Ishikawa (cell line): ENCODE results near the gene ACY1.

Experiments used
- CEBPB ChIP-seq: IDR thresholded peaks from 2 replicates; pipeline ENCODE4 v1.6.1; 2012
- CREB1 ChIP-seq: IDR thresholded peaks from 2 replicates; pipeline ENCODE4 v1.6.1; 2012; ENCODE audit warnings: low read depth
- EGR1 ChIP-seq: IDR thresholded peaks from 2 replicates; pipeline ENCODE4 v1.6.1; 2012
- EP300 ChIP-seq: IDR thresholded peaks from 2 replicates; pipeline ENCODE4 v1.6.1; 2012; ENCODE audit warnings: borderline replicate concordance
- FOXM1 ChIP-seq: IDR thresholded peaks from 2 replicates; pipeline ENCODE4 v1.6.1; 2012; ENCODE audit warnings: low read depth, borderline replicate concordance
- NFIC ChIP-seq: IDR thresholded peaks from 2 replicates; pipeline ENCODE4 v1.6.1; 2012
- RAD21 ChIP-seq: IDR thresholded peaks from 2 replicates; pipeline ENCODE4 v1.6.1; 2012; ENCODE audit warnings: low read depth
- TAF1 ChIP-seq: IDR thresholded peaks from 2 replicates; pipeline ENCODE4 v1.6.1; 2012; ENCODE audit warnings: low read depth, mild to moderate bottlenecking
- TCF12 ChIP-seq: IDR thresholded peaks from 2 replicates; pipeline ENCODE4 v1.6.1; 2012; ENCODE audit warnings: low read depth
- TEAD4 ChIP-seq: IDR thresholded peaks from 2 replicates; pipeline ENCODE4 v1.6.1; 2012
- YY1 ChIP-seq: IDR thresholded peaks from 2 replicates; pipeline ENCODE4 v1.6.1; 2012; ENCODE audit warnings: low read depth
- ZBTB7A ChIP-seq: IDR thresholded peaks from 2 replicates; pipeline ENCODE4 v1.6.1; 2012; ENCODE audit warnings: low read depth
- TF ChIP-seq, protein P1 (sequence below): IDR thresholded peaks from 2 replicates; pipeline ENCODE4 v1.6.1; 2012; ENCODE audit warnings: low read depth, mild to moderate bottlenecking
- TF ChIP-seq, protein P2 (sequence below): IDR thresholded peaks from 2 replicates; pipeline ENCODE4 v1.6.1; 2012
- TF ChIP-seq, protein P3 (sequence below): IDR thresholded peaks from 2 replicates; pipeline ENCODE4 v1.6.1; 2012

ACY1 gene

DNA sequence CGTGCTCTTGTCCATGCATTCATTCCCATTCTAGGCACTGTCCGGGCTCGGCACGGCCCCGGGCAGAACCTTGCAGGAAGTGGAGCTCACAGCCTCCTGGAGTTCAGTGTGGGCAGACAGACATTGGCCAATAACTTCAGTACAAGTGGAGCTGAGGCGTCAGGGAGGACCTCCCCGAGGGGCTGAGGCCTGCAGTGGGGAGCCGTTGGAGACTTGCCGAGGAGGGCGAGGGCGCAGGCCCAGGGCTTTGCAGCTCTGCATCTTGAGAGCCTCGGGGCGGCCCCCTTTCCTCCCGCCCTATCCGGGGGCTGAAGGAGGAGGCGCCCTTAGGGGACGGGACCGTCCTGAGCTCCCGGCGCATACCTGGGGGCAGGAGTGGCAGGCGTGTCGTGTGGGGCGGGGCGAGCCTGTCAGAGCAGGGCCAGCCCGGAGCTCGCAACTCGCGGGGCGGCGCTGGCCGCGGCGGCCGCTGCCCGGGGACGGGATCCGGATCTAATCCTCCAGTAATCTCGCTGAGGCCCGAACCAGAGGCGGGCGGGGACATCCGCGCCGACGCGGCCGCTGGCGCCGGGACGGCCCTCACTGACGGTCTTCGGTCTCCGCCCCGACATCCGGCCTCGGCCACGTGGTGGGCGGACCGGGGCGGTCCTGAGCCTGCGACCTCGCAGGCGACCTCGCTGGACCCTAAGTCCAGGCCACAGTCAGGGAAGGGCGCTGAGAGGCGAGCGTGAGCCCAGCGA lies at the start of gene ACY1:
TSS of gene ACY1 (plus strand) at position 698 of the 740 bp plus-strand sequence. CDS start 530 bp downstream, outside the sequence.
- peak; percentile 59; the same call in 1 of the 2 replicates for TF ChIP-seq TEAD4
- TF ChIP-seq, protein P1, sequence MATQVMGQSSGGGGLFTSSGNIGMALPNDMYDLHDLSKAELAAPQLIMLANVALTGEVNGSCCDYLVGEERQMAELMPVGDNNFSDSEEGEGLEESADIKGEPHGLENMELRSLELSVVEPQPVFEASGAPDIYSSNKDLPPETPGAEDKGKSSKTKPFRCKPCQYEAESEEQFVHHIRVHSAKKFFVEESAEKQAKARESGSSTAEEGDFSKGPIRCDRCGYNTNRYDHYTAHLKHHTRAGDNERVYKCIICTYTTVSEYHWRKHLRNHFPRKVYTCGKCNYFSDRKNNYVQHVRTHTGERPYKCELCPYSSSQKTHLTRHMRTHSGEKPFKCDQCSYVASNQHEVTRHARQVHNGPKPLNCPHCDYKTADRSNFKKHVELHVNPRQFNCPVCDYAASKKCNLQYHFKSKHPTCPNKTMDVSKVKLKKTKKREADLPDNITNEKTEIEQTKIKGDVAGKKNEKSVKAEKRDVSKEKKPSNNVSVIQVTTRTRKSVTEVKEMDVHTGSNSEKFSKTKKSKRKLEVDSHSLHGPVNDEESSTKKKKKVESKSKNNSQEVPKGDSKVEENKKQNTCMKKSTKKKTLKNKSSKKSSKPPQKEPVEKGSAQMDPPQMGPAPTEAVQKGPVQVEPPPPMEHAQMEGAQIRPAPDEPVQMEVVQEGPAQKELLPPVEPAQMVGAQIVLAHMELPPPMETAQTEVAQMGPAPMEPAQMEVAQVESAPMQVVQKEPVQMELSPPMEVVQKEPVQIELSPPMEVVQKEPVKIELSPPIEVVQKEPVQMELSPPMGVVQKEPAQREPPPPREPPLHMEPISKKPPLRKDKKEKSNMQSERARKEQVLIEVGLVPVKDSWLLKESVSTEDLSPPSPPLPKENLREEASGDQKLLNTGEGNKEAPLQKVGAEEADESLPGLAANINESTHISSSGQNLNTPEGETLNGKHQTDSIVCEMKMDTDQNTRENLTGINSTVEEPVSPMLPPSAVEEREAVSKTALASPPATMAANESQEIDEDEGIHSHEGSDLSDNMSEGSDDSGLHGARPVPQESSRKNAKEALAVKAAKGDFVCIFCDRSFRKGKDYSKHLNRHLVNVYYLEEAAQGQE: no peak
- TF ChIP-seq CREB1: peak; percentile 36; the same call in 1 of the 2 replicates
- 0 out of 2 replicates have a peak, but pooled peaks have one; percentile 14 for TF ChIP-seq NFIC
- TF ChIP-seq, protein P2, sequence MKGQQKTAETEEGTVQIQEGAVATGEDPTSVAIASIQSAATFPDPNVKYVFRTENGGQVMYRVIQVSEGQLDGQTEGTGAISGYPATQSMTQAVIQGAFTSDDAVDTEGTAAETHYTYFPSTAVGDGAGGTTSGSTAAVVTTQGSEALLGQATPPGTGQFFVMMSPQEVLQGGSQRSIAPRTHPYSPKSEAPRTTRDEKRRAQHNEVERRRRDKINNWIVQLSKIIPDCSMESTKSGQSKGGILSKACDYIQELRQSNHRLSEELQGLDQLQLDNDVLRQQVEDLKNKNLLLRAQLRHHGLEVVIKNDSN: peak; percentile 92
- TF ChIP-seq, protein P3, sequence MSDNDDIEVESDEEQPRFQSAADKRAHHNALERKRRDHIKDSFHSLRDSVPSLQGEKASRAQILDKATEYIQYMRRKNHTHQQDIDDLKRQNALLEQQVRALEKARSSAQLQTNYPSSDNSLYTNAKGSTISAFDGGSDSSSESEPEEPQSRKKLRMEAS: peak; percentile 95
- TF ChIP-seq FOXM1: no peak
- TF ChIP-seq EP300: no peak
- TF ChIP-seq TAF1: no peak; the same call in 1 of the 2 replicates
- TF ChIP-seq ZBTB7A: peak; percentile 58; the same call in 1 of the 2 replicates
- no peak for TF ChIP-seq YY1

DNA sequence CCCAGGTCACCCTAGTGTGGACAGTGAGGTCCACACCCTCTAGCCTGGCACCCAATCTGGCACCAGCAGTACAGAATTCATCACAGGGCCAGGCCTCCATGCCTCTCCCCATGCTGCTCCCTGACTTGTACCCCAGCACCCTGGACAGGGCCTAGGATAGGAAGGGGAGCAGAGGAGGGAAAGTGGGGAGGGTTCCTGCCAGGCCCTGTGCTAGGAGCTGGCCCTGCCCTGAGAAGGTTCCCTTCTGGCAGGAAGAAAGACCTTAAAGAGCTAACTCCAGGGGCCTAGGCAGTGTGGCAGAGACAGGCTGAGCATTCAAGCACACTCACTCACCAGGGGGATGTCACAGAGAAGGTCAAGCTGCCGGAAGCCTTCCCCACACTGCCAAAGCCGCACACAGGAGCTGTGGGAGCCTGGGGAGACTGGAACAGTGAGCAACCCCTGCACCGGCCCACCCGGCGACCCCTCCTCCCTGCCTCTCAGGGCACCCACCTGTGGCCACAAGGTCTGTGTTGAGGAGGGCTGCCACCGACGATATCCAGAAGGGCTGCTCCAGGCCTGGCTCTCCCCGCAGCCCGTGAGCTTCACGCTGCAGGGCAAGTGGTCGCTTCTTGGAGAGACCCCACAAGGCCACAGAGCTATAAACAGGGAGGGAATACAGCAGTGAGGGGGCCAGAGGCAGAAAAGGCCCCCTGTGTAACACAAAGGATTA lies 49.0 kb upstream of the ACY1 start:
- TF ChIP-seq, protein P1: peak; percentile 82
- no peak for TF ChIP-seq TAF1
- TF ChIP-seq CEBPB: no peak
- no peak for TF ChIP-seq TCF12
- TF ChIP-seq NFIC: no peak

DNA sequence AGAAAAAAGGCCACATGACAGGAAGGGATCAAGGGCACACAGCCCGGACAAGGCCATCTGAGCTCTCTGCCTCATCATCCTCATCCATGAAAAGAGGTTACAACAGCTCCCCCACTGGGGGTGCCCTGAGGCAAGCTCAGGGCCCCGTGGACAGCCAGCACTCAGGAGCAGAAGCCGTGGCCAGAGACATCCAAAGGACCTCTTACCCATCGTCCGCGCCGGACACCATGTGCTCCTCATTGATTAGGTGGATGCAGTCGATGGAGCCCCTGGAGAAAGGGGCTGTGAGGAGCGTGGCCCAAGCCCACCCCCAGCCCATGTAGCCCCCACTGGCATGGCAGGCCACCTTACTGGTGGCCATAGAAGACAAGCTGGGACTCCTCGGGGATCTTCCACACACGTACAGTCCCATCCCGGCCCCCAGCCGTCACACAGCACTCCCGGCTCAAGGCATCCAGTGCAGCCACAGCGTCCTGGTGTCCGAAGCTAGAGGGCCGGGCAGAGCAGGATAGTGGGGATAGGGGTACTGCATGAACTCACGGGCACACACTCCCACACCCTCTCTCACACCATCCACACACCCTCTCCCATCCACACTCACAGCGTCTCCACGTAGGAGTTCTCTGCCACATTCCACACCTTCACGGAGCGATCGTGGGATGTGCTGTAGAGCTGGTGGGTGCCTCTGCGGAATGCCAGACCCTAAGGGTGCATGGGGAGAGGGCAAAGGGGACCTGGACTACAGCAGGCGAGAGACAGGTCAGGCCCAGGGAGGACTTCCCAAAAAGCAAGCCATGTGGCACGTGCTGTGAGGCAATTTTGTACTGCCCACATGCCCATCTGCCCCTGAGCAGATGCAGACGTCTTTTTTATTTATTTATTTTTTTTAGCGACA lies 48.1 kb upstream of the ACY1 start:
- TF ChIP-seq, protein P1: no peak
- no peak for TF ChIP-seq FOXM1
- TF ChIP-seq TEAD4: no peak
- TF ChIP-seq TCF12: no peak
- TF ChIP-seq CREB1: no peak
- TF ChIP-seq, protein P3: no peak
- TF ChIP-seq TAF1: no peak
- TF ChIP-seq NFIC: no peak
- TF ChIP-seq RAD21: no peak
- TF ChIP-seq ZBTB7A: no peak
- no peak for TF ChIP-seq CEBPB
- TF ChIP-seq, protein P2: no peak
- TF ChIP-seq EGR1: no peak
- TF ChIP-seq EP300: no peak
- TF ChIP-seq YY1: no peak
